Adrenal gland (tissue), 5 donors: ENCODE results near the gene ZP2.

Experiments
- POLR2A ChIP-seq, 2 donors: fragments of 450-650 bp; IDR thresholded peaks; one replicate each; pipeline ENCODE4 v1.6.1; 2017; ENCODE audit warnings: antibody characterized with exemption in 2 of 2, mild to moderate bottlenecking in 2 of 2, moderate library complexity in 1 of 2
- TF ChIP-seq, protein P1 (sequence below), 6 experiments: fragments of 450-650 bp in 4 of 6; fragments of 200-600 bp in 2 of 6; sonication (generic) in 1 of 6; IDR thresholded peaks; 1 replicate in 5 of 6; 2 replicates in 1 of 6; pipeline versions ENCODE4 v1.5.1 to v1.8.0; 2016 to 2021; ENCODE audit warnings: antibody characterized with exemption in 6 of 6, mild to moderate bottlenecking in 2 of 6, moderate library complexity in 1 of 6
- donor health status: DM: no; HTN: no; CAD: no.

DNA sequence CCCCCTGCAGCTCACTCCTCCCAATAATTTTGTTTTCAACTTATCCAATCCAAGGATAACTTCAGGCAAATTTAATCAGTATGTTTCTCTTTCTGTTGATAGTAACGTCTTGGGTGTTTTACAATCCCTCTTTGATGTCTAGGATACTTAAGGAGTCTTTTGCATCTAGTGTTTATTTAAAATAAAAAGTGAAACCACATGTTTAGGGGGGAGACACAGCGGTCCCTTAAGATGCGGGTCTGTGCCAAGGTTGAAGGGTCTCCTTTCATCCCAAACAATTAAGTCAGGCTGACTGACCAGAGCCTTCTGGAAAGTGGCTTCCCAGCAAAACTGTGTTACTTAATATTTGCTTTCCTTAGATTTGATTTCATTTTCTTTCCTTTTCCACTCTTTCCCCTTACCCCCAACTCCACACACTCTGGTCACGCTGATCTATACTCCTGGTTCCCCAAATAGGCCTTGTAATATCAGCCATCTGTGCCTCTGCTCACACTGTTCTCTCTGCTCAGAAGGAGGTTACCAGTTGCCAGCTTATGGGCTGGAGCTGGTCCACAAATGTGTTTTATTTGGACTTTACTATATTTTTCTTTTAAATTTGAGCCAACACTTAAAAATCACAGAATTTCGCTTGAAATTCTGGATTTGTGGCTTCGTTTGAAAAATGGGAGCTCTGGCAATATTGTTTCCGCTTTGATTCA lies 33.3 kb upstream of the ZP2 start:
- TF ChIP-seq POLR2A (IDR thresholded peaks at IDR 0.05): no peak
- TF ChIP-seq, protein P1, sequence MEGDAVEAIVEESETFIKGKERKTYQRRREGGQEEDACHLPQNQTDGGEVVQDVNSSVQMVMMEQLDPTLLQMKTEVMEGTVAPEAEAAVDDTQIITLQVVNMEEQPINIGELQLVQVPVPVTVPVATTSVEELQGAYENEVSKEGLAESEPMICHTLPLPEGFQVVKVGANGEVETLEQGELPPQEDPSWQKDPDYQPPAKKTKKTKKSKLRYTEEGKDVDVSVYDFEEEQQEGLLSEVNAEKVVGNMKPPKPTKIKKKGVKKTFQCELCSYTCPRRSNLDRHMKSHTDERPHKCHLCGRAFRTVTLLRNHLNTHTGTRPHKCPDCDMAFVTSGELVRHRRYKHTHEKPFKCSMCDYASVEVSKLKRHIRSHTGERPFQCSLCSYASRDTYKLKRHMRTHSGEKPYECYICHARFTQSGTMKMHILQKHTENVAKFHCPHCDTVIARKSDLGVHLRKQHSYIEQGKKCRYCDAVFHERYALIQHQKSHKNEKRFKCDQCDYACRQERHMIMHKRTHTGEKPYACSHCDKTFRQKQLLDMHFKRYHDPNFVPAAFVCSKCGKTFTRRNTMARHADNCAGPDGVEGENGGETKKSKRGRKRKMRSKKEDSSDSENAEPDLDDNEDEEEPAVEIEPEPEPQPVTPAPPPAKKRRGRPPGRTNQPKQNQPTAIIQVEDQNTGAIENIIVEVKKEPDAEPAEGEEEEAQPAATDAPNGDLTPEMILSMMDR (IDR thresholded peaks at IDR 0.05): no peak
